HG03520 (cell line): Measurements from ENCODE around the gene KCNG2.

ENCODE experiments used
- ATAC-seq: cut with Tn5 transposase; IDR thresholded peaks from one replicate; pipeline ENCODE4 v1.9.1; 2021; ENCODE audit warnings: mild to moderate bottlenecking, moderate library complexity; ENCODE audit not compliant: unreplicated experiment

The KCNG2 gene

DNA sequence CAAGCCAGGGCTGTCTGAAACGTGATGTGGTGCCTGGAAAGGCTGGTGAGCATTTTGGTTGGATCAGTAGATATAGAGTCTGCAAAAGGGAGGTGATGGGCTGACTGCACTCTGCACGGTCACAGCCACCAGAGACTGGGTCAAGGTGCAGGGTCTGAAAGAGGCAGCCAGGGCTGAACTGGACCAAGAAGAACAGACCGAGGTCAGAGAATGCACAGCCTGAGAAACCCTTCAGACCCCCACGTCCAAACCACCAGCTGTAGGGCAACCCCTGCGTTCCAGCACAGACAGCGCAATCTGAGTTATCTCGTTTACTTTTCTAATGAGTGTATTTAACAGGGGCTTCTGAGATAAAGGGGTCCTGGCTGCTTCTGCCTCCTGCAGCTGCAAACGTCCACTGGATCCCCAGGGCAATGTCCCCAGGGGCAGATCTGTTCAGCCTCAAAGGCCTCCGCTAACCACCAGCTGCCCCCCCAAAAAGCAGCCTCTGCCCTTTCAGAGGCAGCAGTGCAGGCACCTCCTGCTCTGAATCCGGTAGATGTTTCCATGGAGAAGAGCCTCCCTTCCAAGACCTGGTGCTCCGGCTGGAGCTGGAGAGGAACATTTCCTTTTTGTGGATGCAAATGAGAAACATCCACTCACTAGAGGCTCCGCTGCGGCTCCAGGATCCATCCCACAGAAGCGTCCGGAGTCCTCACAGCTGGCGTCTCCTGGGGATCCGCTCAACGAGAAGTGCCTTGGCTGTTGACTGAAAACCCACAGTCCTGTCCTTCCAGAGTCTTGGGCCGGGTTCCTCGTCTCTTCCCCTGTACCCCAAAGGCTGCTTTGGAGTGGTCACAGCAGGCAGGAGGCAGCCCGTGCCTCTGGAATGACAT lies 970 bp upstream of the KCNG2 start:
- no peak for ATAC-seq

DNA sequence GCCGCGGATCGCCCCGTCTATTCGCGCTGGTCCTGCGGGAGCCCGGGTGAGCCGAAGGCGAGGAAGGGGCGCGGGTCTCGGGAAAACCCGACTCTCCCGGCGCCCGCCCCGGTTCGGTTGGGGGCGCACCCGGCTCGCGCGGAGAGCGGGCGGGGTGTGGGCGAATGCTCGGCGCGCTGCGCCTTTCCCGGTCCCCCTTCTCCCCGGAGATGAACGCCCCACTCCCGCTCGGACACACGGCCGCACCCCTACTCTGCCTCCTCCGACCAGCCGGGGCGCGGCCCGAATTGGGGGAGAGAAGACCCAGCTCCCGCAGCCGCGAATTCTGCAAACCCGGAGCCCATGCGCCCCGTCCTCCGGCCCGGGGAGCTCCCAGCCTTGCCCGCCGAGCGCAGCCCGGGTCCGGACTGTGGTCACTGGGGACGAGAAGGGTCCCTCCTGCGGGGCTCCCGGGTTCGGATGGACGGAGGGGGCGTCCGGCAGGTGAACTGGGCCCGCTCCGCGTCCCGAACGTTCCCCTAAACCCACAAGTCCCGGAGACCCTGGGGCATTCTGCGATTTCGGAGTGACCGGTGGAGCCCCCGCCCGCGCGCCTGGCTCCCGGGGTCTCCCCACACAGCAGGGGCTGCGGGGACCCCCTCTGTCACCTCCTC lies 734 bp downstream of the KCNG2 start:
- no peak for ATAC-seq

DNA sequence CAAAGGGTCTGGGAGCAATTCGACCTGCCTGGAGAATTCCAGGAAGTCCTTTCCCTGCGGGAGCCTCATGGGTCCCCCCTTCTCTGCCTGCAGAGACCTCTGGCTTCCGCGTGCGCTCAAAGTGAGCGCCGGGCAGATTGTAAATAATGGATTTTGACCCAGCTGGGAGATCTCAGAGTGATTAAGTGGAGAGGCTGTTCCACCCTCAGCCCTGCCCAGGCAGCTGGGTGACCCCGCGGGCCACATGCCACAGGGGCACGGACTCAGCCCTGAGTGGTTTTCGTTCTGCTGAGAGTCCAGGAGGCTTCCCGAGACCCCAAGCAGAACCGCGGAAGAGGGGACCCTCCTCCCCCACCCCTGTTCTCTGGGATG lies 1.2 kb downstream of the KCNG2 start:
- ATAC-seq: no peak

DNA sequence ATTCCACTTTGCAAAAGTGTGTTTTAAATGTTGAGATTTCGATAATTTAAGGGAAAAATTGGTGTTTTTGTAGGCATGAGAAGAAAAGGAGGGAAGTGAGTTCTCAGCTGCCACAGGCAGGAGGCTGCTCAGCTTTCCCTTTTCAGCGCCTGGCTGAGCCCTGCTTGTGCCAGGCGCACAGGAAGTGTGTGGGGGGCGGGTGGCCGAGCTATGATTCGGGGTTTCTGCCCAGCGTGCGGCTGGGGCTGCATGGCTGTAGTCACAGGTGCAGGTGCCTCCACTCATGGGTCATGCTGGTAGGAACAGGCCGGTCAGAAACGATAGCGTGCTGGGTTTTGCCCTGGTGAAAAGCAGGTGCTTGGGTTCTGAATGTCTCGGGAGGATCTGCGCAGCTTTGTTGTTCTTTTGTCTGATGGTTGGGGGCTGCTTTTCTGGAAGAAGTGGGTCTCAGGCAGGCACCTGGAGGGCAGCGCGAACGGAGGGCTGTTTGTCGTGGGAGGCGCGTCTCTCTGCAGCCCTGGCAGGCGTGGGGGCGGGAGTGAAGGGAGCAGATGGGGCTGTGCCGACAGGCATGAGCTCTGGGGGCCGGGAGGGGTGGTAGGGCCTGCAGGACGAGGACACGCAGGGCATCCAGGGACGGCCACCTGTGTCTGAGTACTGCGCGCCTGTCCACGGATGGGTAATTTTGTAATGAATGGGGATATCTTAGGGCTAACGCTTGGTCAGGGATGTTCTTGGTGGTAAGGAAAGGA lies 2.1 kb downstream of the KCNG2 start:
- no peak for ATAC-seq

DNA sequence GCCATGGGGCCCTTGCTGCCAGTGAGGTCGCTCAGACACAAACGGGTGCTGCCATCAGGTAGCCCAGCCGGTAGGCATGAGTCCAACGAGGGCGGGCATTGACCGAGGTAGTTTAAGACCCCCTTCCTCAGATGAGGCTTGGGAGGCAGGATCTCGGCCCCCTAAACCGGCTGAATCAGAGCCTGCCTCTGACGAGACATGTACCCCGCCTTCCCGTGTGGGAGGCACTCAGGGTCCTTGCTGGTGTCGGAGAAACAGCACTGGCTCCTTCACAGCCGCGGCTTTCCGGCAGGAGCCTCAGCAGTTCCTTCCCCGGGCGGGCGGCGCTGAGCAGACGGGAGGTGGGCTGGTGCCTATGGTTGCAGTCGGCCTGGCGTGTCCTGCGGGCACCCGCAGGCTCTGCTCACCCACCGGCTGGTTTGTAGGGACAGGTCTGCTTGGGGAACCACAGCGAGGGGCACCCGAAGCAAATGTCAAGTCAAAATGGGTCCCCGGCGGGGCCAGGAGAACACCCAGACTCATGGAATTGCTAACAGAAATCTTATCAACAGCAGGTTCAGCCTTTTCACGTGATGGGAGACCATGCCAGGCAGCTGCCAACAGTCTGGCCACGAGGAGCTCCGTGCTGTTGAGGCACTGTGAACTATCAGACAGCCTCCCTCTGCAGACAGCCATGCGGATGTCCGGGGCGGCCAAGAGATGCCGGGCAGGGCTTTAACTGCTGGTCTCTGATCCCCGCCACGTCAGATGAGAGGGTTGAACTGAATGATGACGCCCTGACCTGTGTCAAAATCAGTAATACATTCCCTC lies 2.8 kb downstream of the KCNG2 start:
- no peak for ATAC-seq

DNA sequence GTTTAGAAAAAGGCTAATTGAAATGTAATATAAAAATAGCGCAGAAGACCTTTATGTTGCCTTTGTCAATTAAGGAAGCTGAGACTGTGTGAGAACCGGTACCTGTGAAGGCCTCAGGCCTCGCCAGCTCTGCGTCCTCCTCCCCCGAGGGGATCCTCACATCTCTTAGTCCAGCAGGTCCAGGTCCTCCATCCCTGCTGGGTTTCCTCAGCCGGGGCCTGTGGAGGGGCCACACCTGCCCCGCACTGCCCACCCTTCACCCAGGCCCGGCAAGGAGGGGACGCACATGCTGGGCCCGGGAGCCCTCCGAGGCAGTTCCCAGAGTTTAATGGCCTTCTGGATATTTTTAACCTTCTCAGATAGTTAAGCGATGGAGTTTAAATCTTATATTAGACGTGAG lies 3.5 kb downstream of the KCNG2 start:
- ATAC-seq: no peak

DNA sequence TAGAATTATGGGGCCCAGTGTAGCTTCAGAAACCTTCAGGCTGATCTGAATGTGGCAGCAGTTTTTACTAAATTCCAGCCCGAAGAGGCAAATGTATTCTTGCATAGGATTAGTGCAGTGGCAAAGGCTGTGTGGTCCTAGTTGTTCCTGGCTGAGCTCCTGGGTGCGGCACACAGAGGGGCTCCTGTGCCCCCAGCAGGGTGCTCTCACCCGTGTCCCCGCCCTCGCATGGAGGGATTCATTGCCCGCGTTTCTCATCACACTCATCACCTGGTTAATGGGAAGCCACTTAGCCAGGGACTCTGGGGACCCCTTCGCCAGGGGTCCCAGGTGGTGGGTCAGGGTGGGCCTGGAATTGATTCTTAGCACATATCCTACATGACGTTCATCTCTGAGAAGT lies 3.9 kb downstream of the KCNG2 start:
- ATAC-seq: no peak

DNA sequence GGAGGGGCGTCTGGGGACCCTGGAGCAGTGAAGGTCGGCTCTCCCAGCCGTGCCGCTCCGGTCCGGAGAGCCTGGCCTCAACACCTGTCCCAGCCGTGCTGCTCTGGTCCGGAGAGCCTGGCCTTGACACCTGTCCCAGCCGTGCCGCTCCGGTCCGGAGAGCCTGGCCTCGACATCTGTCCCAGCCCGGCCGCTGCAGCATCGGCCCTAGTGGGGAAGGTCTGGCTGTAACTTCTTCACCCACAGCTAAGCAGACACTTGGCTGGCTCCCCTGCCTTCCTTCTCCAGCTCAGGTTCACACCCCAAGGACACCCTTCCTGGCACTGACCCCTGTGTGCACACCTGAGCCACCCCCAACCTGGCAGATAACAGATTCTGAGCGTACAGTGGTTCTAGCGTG lies 4.6 kb downstream of the KCNG2 start:
- ATAC-seq: no peak

DNA sequence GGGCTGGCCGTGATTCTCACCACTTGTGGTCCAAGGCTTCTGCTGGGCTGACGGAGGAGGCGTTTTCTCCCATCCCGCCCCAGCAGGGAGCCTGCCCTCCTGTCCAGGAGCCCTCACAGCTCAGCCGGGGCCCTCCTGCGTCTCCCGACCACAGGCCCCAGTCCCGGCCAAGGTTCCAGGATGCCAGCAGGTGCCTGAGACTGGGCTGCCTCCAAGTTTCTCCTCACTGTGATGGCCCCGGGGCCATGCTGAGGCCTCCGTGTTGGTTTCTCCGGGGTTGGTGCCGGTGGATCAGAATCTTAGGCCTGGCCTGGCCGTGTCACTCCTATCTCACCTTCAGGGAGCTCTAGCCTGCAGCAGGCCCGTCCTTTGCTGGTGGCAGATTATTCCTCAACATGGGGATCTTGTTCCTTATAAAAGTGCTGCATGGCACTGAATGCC lies 5.9 kb downstream of the KCNG2 start:
- ATAC-seq: no peak

DNA sequence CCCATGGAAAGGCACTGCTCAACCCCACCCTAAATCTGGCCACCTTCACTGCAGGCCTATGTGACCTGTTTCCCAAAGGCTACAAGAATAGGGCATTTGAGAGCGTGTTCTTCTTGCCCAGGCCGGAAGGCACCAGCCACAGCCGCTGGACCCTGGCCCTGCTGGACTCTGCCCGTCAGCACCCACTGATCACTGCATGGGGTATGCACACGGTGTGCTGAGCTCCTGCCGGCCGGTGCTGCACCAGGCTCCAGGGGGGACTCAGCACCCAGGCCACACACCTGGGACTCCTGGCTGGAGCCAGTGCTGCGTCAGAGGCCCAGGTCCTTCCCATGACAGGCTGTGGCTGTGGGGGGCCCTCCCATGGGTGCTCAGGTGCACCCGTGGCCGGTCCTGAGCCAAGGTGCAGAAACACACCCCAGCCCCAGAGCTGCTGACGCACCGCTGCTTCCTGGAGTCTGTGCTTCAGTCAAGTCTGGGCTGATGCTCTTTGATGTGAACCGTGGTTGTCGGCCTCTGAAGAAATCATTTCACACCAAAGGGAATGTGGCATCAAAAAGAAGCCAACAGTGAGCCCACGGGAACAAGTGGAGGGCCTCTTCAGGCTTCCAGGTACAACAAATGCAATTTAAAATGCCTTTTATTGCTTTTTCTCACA lies 6.5 kb downstream of the KCNG2 start:
- ATAC-seq: no peak

DNA sequence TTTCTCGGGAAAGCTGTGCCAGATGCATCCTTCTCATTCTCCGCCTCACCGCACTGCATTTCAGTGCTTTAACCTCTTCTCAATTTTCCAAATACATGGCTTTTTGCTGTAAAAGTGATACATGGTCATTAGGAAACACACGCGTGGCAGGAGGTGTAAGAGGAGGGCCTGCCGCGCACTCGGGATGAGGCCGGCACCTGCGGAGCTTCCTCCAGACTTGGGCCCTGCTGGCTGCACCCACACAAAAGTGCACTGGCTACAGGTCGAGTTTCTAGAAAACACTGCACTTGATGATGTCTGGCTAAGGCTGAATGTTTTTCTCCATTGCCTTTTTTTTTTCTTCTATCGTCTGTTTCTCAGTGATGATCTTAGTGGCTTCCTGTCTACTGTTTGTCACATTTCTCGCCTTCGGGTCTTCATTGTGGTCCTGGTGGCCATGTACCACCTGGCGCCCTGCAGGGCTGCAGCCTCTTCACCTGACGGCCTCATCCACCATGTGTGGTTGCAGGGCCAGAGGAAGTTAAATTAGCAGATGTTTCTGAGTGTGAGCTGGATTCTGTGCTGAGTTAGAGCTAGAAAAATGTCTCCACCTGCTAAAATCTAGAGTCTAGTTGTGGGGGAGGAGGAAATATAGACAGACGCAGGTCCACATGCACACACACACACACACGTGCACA lies 7.6 kb downstream of the KCNG2 start:
- ATAC-seq: no peak

DNA sequence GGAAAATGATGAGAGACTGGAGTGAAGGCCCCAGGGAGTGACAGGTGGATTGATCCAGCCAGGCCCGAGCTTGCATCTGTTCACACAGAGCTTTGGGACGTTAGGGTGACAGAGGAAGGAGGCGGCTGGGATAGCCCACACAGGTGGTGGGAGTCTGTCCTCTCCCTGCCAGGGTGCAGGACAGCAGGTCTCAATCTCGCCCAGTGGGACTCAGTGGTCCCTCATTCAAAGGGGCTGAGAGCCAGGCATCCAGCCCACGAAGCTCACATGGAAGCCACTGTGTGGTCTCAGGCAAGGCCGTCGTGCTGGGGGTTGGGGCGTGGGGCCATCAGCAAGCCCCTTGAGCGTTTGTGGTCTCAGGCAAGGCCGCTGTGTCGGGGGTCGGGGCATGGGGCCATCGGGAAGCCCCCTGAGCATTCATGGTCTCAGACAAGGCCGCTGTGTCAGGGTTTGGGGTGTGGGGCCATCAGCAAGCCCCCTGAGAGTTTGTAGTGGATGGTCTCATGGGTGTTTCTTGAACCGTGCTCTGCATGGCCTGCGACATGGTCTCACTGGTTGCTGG lies 8.3 kb downstream of the KCNG2 start:
- ATAC-seq: no peak

DNA sequence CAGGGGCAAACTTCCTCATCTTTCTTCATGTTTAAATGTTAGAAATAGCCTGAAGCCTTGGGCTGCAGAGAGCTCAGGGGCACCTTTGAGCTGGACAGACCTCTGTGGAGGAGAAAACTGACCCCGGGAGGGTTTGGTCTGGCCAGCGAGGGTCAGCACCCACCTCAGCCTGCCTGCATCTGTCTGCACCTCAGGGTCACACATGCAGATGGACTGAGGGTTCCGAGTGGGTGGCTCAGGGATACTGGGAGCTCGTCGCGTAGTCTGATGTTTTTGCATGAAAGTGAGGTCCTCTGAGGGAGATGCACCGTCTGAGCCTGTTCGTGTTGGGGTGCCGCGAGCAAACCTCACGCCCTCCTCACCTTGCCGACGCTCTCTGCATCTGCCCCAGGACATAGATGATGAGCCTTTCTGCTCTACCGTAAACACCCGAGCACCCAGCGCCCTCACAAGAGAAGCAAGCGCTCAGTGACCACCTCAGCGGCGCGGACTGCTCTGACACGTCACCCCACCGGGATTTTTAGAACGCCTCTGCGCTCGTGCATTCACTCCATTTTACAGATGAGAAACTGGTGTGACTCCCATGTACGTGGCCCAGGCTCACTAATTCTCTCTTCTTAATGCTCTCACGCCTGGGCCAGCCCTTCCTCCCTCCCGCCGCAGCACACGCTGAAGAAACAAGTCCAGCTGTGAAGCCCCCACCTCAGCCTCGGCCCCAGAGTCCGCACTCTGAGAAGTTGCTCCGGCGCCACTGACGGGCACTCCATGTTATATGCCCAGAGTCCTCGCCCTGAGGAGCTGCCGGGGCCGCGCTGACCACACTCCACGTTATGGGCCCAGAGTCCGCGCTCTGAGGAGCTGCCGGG lies 9.5 kb downstream of the KCNG2 start:
- no peak for ATAC-seq

DNA sequence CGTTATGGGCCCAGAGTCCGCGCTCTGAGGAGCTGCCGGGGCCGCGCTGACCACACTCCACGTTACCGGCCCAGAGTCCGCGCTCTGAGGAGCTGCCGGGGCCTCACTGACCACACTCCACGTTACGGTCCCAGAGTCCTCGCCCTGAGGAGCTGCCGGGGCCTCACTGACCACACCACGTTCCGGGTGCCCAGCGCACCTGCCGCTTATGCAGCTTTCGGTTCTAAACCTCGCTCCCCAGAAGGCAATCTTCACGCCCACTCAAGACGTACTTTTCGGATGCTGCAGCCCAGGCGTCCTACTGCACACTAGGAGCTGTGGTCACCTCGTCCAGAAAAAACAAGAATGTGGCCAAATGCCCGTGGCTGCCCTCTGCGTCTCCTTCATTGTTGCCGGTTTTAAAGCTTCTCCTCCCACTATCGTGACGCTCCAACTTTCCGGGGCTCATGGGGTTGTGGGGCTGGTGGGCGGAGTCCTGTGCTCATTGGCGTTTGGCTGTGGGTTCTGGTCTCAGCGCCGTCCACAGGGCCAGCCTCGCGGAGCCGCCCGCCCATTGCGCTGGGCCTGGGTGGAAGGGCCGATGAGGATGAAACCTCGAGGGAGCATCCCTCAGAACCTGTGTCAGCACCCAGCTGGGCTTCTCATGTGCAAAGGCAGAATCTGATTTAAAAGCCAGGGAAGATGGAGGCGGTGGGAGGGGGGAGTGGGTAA lies 11.9 kb downstream of the KCNG2 start:
- no peak for ATAC-seq

DNA sequence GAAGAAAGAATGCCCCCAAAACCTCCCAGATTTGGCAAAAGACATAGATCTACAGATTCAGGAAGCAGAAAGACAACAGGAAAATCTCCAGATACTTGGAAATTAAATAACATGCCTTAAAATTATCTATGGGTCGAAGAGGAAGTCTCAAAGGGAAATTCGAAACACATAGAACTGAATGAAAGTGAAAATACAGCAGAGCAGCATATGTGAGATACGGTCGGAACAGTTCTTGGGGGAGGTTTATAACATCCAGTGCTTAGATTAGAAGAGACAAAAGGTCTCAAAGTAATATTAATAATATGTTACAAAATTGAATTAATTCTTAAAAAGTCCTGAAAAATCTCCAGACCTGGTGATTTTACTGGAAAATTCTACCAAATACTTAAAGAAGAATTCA lies 14.3 kb downstream of the KCNG2 start:
- ATAC-seq: no peak

DNA sequence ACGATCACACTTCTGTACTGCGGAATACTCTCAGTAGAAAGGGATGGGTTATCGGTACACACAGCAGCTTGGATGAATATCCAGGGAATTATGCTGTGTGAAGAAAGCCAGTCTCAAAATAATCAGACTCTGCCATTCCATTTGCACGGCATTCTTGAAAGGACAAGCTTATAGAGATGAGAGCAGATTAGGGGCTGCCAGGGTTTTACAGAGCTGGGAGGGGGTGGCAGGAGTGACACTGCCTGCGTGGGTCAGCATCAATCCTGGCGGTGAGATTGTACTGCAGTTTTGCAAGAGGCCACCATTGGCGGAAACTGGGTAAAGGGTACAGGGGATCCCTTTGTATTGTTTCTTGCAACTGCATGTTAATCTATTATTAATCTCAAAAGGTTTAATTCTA lies 16.6 kb downstream of the KCNG2 start:
- no peak for ATAC-seq

DNA sequence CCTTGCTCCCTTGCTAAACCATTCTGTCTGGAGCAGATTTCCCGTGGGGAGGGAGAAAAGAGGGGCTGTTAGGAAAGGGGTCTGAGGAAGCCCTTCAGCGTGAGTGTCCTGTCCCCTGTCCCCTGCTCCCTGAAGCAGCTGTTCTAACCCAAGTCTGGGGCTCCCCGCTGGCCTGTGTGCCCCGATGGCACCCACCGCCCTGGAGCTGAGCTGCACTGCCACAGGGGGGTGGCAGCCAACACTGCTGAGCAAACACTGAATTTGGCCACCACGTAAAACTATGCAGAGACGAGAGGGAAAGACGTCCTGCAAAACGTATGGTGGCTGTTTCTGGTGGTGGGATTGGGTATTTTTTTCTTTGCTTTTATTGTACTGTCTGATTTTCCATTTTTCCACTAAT lies 17.9 kb downstream of the KCNG2 start:
- ATAC-seq: no peak

DNA sequence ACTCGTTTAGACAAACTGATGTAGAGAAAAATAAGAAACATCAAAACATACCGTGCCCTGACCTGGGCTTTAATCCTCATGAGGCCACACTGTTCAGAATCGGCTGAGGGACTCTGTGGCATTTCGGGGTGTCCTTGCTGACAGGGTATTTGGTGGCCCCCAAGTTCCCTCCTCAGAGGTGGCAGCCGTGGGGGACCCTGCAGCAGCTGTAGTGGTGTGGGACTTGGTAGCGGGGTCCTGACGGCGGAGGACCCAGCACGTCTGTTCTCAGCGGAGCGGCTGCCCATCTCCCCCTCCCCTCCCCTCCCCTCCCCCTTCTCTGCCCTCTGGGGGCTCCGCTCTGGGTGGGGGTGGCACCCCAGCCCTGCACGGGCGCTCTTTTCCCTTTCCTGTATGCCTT lies 18.4 kb downstream of the KCNG2 start:
- no peak for ATAC-seq
